Parathyroid adenoma (tissue), 2 donors: ENCODE measurements around the gene CDCP1.

Experiments
- H2AFZ ChIP-seq: fragments of 300-600 bp; sonication (generic); one replicate; pipeline ENCODE4 v1.7.0; 2017; ENCODE audit warnings: antibody characterized with exemption, mild to moderate bottlenecking
- H3K27ac ChIP-seq: fragments of 300-600 bp; sonication (generic); one replicate; pipeline ENCODE4 v1.7.0; 2017
- H3K27me3 ChIP-seq: fragments of 300-600 bp; sonication (generic); one replicate; pipeline ENCODE4 v1.7.0; 2017; ENCODE audit warnings: low read length; ENCODE audit not compliant: control insufficient read depth, insufficient read depth
- H3K36me3 ChIP-seq: fragments of 300-600 bp; sonication (generic); one replicate; pipeline ENCODE4 v1.7.0; 2017; ENCODE audit warnings: low read length; ENCODE audit not compliant: control insufficient read depth, insufficient read depth
- H3K4me1 ChIP-seq: fragments of 300-600 bp; sonication (generic); one replicate; pipeline ENCODE4 v1.7.0; 2017; ENCODE audit warnings: control low read depth
- H3K4me2 ChIP-seq: fragments of 300-600 bp; sonication (generic); one replicate; pipeline ENCODE4 v1.7.0; 2017; ENCODE audit warnings: low read length
- H3K4me3 ChIP-seq: fragments of 300-600 bp; sonication (generic); one replicate; pipeline ENCODE4 v1.7.0; 2017; ENCODE audit warnings: low read depth, low read length
- H3K79me2 ChIP-seq: fragments of 300-600 bp; sonication (generic); one replicate; pipeline ENCODE4 v1.7.0; 2017; ENCODE audit warnings: control low read depth
- H3K9ac ChIP-seq: fragments of 300-600 bp; sonication (generic); one replicate; pipeline ENCODE4 v1.7.0; 2017; ENCODE audit warnings: mild to moderate bottlenecking
- H3K9me3 ChIP-seq: fragments of 300-600 bp; sonication (generic); one replicate; pipeline ENCODE4 v1.7.0; 2017; ENCODE audit warnings: low read length; ENCODE audit not compliant: control insufficient read depth
- TF ChIP-seq, protein P1 (sequence below): fragments of 300-600 bp; sonication (generic); IDR thresholded peaks from one replicate; pipeline ENCODE4 v1.7.0; 2017; ENCODE audit warnings: antibody characterized with exemption, mild to moderate bottlenecking
- donor health status: primary hyperparathyroidism.

Gene CDCP1

DNA sequence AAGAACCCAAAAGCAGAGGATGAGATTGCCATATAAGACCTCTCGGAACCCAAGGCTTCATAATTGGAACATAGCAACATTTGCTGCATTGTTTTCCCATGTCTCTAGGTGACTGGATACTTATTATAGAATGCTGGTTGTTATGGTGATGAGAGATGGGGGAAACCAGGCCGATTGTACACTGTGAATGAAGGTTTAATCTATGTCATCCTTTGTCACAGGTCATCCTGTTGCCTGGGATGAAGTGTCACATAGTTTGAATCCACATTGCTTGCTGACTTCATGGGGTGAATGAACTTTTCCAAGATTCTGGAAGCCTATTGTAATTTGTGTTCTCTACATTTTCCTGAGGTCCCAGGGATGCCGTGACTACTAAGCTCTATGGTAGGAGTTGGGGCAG lies 78.2 kb downstream of the CDCP1 start:
- Histone ChIP-seq H3K36me3 (no peaks in the 10 kb centered on the region), H3K79me2 (no peaks in the 10 kb centered on the region), H3K4me1 (no peaks in the 10 kb centered on the region), H3K9me3 (no peaks in the 10 kb centered on the region), H3K4me3 (no peak overlapping the region), H3K4me2 (no peak overlapping the region), H3K9ac (no peak overlapping the region), H3K27me3 (no peaks in the 10 kb centered on the region), H2AFZ (no peak overlapping the region), H3K27ac (no peak overlapping the region)
- TF ChIP-seq, protein P1, sequence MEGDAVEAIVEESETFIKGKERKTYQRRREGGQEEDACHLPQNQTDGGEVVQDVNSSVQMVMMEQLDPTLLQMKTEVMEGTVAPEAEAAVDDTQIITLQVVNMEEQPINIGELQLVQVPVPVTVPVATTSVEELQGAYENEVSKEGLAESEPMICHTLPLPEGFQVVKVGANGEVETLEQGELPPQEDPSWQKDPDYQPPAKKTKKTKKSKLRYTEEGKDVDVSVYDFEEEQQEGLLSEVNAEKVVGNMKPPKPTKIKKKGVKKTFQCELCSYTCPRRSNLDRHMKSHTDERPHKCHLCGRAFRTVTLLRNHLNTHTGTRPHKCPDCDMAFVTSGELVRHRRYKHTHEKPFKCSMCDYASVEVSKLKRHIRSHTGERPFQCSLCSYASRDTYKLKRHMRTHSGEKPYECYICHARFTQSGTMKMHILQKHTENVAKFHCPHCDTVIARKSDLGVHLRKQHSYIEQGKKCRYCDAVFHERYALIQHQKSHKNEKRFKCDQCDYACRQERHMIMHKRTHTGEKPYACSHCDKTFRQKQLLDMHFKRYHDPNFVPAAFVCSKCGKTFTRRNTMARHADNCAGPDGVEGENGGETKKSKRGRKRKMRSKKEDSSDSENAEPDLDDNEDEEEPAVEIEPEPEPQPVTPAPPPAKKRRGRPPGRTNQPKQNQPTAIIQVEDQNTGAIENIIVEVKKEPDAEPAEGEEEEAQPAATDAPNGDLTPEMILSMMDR: no peak

DNA sequence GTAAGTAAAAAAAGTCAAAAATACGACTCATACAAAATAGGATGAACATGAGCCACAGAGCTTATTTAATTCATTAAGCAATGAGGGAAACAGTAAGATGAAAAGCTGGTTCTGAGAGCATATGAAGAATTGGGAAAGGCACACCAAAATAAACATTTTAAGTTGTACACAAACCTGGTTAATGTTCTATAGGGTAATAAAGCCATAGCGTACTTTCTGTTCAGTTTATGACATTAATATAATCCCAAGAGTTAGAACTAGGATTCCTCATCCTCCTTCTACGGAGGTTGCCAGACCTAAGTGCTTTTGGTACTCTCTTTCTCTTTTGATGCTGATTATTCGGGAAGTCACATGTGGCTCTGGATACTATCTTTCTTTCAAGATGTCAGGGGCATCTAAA lies 78.7 kb downstream of the CDCP1 start:
- no peak overlapping the region for H3K4me2 ChIP-seq
- TF ChIP-seq, protein P1: no peak
- H3K27me3 ChIP-seq: no peaks in the 10 kb centered on the region
- no peaks in the 10 kb centered on the region for H3K4me1 ChIP-seq
- no peak overlapping the region for H3K9ac ChIP-seq
- H3K79me2 ChIP-seq: no peaks in the 10 kb centered on the region
- no peak overlapping the region for H3K27ac ChIP-seq
- H2AFZ ChIP-seq: no peak overlapping the region
- H3K9me3 ChIP-seq: no peaks in the 10 kb centered on the region
- H3K4me3 ChIP-seq: no peak overlapping the region
- H3K36me3 ChIP-seq: no peaks in the 10 kb centered on the region

DNA sequence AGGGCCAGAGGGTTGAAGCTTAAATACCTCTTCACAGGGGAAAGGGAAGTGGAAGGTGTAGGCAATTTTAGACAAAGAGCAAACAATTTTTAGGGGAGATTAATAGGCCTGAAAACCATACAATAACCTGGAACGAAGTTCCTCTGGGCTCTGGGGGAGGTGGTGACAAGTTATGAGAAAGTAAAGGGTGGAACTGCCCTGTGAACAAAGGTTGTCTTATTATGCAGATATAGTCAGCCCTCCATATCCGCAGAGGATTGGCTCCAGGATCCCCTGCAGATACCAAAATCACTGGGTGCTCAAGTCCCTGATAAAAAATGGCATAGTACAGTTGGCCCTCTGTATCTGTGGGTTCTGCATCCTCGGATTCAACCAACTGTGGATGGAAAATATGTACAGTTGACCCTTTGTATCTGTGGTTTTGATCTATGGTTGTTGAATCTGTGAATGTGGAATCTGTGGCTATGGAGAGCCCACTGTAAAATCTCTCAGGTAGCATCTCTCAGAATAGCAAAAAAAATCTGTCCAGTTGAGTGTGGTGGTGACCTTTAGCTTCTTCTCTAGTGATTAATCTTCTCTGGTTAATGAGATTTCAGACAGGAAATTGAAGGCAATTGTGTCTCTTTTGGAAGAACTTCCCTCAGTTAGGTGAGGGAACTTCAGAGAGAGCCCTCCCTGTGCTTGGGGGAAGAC lies 79.9 kb downstream of the CDCP1 start:
- H3K27ac ChIP-seq: no peak overlapping the region
- TF ChIP-seq, protein P1: no peak
- H3K4me1 ChIP-seq: no peaks in the 10 kb centered on the region
- no peak overlapping the region for H3K9ac ChIP-seq
- H3K36me3 ChIP-seq: no peaks in the 10 kb centered on the region
- H3K79me2 ChIP-seq: no peaks in the 10 kb centered on the region
- no peak overlapping the region for H3K4me3 ChIP-seq
- no peaks in the 10 kb centered on the region for H3K27me3 ChIP-seq
- H2AFZ ChIP-seq: no peak overlapping the region
- no peaks in the 10 kb centered on the region for H3K9me3 ChIP-seq
- H3K4me2 ChIP-seq: no peak overlapping the region

DNA sequence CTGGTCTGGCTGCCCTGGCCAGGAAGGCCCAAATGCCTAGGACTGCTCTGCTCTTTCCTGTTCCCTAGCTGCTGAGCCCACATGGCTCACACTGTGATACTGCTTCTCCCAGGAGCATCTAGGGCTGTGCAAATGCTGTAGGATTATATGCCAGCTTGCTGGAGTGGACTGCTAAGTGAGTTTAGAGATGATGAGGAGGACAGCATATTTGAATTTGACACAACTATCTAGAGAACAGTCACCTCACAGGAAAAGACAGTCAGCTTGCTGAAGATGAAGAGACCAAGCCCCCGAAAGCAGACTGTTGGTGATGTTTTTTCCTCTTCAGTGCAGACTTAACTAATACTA lies 80.8 kb downstream of the CDCP1 start:
- Histone ChIP-seq H3K4me2 (no peak overlapping the region), H3K4me3 (no peak overlapping the region), H3K36me3 (no peaks in the 10 kb centered on the region), H2AFZ (no peak overlapping the region), H3K9ac (no peak overlapping the region), H3K27ac (no peak overlapping the region), H3K4me1 (no peaks in the 10 kb centered on the region), H3K9me3 (no peaks in the 10 kb centered on the region), H3K27me3 (no peaks in the 10 kb centered on the region), H3K79me2 (no peaks in the 10 kb centered on the region)
- TF ChIP-seq, protein P1: no peak
